Sigmoid colon (tissue), 3 donors: ENCODE data around the gene VDAC2.

ENCODE experiments used
- POLR2A ChIP-seq, 2 donors: fragments of 450-650 bp; IDR thresholded peaks; one replicate each; pipeline ENCODE4 v1.6.1; 2016; ENCODE audit warnings: antibody characterized with exemption in 2 of 2, mild to moderate bottlenecking in 2 of 2, moderate library complexity in 2 of 2
- TF ChIP-seq, protein P1 (sequence below), 4 experiments: fragments of 450-650 bp in 3 of 4; fragments of 200-600 bp in 1 of 4; IDR thresholded peaks; one replicate each; pipeline ENCODE4 v1.5.1; 2016 to 2019; ENCODE audit warnings: antibody characterized with exemption in 4 of 4, mild to moderate bottlenecking in 3 of 4, moderate library complexity in 2 of 4

GRCh38 chr10:75239096-75239790 lies 28.6 kb downstream of the VDAC2 start:
- TF ChIP-seq, protein P1, sequence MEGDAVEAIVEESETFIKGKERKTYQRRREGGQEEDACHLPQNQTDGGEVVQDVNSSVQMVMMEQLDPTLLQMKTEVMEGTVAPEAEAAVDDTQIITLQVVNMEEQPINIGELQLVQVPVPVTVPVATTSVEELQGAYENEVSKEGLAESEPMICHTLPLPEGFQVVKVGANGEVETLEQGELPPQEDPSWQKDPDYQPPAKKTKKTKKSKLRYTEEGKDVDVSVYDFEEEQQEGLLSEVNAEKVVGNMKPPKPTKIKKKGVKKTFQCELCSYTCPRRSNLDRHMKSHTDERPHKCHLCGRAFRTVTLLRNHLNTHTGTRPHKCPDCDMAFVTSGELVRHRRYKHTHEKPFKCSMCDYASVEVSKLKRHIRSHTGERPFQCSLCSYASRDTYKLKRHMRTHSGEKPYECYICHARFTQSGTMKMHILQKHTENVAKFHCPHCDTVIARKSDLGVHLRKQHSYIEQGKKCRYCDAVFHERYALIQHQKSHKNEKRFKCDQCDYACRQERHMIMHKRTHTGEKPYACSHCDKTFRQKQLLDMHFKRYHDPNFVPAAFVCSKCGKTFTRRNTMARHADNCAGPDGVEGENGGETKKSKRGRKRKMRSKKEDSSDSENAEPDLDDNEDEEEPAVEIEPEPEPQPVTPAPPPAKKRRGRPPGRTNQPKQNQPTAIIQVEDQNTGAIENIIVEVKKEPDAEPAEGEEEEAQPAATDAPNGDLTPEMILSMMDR (IDR thresholded peaks at IDR 0.05) = no peak
- TF ChIP-seq POLR2A (IDR thresholded peaks at IDR 0.05) = no peak
